Muscle of arm (tissue), 12 donors: Measurements from ENCODE around the gene FNDC5. TPM values are rescaled to one million over a fixed set of nuclear protein-coding genes. Genes with fewer than 3 reads are reported as not detected.

Experiments
- DNase-seq: peaks from one replicate; pipeline ENCODE4 v3.0.0-alpha.2; 2013
- polyA plus RNA-seq, 12 donors: library from polyadenylated mRNA; unstranded; fragments of 120-200 nt; gene quantifications; one replicate each; pipeline ENCODE4 v1.2.1, GENCODE V29; 2013; ENCODE audit not compliant: insufficient read length in 12 of 12

The FNDC5 gene
- polyA plus RNA-seq, 12 donors = 122 to 612 (median 192) TPM

- no peak for DNase-seq
These were observed 2.6 kb downstream of the FNDC5 start for GRCh38 chr1:32868085-32868484.

- no peak for DNase-seq
These were observed 3.0 kb downstream of the FNDC5 start for GRCh38 chr1:32867671-32868070.

GRCh38 chr1:32867151-32867550 lies 3.6 kb downstream of the FNDC5 start:
- no peak for DNase-seq

GRCh38 chr1:32865639-32866405 lies 4.9 kb downstream of the FNDC5 start:
- no peak for DNase-seq

- no peak for DNase-seq
These were observed 6.2 kb downstream of the FNDC5 start for GRCh38 chr1:32864375-32865019.

GRCh38 chr1:32863881-32864245 lies 6.8 kb downstream of the FNDC5 start:
- no peak for DNase-seq

- DNase-seq = no peak
These were observed 7.4 kb downstream of the FNDC5 start for GRCh38 chr1:32863218-32863880.

- DNase-seq = no peak
These were observed 8.6 kb downstream of the FNDC5 start for GRCh38 chr1:32861904-32862695.

- no peak for DNase-seq
These were observed 10.1 kb downstream of the FNDC5 start for GRCh38 chr1:32860566-32860965.

GRCh38 chr1:32859915-32860314 lies 10.8 kb downstream of the FNDC5 start:
- no peak for DNase-seq

GRCh38 chr1:32858791-32859190 lies 11.9 kb downstream of the FNDC5 start:
- no peak for DNase-seq

GRCh38 chr1:32858136-32858535 lies 12.6 kb downstream of the FNDC5 start:
- no peak for DNase-seq

- no peak for DNase-seq
These were observed 14.7 kb downstream of the FNDC5 start for GRCh38 chr1:32855861-32856617.

- DNase-seq = no peak
These were observed 22.2 kb downstream of the FNDC5 start for GRCh38 chr1:32848354-32849063.

GRCh38 chr1:32831878-32832277 lies 38.8 kb downstream of the FNDC5 start:
- DNase-seq = no peak

- DNase-seq = no peak
These were observed 40.4 kb downstream of the FNDC5 start for GRCh38 chr1:32830092-32830852.

GRCh38 chr1:32828341-32828740 lies 42.4 kb downstream of the FNDC5 start:
- DNase-seq = peak; percentile 35

GRCh38 chr1:32825181-32825580 lies 45.5 kb downstream of the FNDC5 start:
- DNase-seq = no peak

- DNase-seq = no peak
These were observed 51.7 kb downstream of the FNDC5 start for GRCh38 chr1:32818804-32819541.
